ENCODE measurements around the gene ADNP. TPM values are rescaled to one million over a fixed set of nuclear protein-coding genes. Genes with fewer than 3 reads are reported as not detected.

ADNP gene
- total and polyA plus RNA-seq, 10 of the 15 experiments (the other 5 are each of a cell fraction or from before 2014, with no cell fraction given): 23.0 to 74.4 (median 34.9) TPM

GRCh38 chr20:50848341-50848808 lies 82.9 kb downstream of the ADNP start:
- peaks cover 6 to 10% of the 10 kb centered on the region in 2 experiments for H3K36me3 ChIP-seq (ENCODE audit: control insufficient read depth in 2 of 2, insufficient read depth in 2 of 2, low read length in 1 of 2)

More at GRCh38 chr20:50848341-50848808, 82.9 kb downstream of the ADNP start:
- Histone ChIP-seq H2AFZ (ENCODE audit: control insufficient read depth, low read depth, low read length) (no peak overlapping the region), H3K4me3 (no peak overlapping the region), H3K4me1 (ENCODE audit: control insufficient read depth, insufficient read depth, low read length) (peaks cover 58% of the 10 kb centered on the region), H4K20me1 (ENCODE audit: control insufficient read depth, insufficient read depth) (no peaks in the 10 kb centered on the region), H3K27me3 (replicated peaks in 1 of 2; ENCODE audit: control insufficient read depth in 2 of 2, insufficient read depth in 2 of 2, low read length in 1 of 2) (no peaks in the 10 kb centered on the region), H3K27ac (ENCODE audit: control insufficient read depth, insufficient read depth) (peak overlapping the region; percentile 49), H3K9ac (ENCODE audit: control insufficient read depth, insufficient read depth, low read length) (peak overlapping the region; percentile 13), H3K9me3 (replicated peaks; ENCODE audit: control insufficient read depth, insufficient read depth, low read length) (no peaks in the 10 kb centered on the region), H3K4me2 (ENCODE audit: control insufficient read depth, insufficient read depth) (peak overlapping the region; percentile 58), H3K79me2 (ENCODE audit: control insufficient read depth, insufficient read depth, low read length) (peaks cover 4% of the 10 kb centered on the region)
- ChIA-PET SMC1A (ENCODE audit: uncharacterized antibody, unreplicated experiment) (interaction anchor here (0.5 to 2.6 kb wide), 5 partner anchors 29 to 451 kb away, joined by 3 to 9 read pairs (median 3); no protein-coding TSS in a partner anchor), CTCF (interaction anchor here (0.9 to 2.3 kb wide), 4 partner anchors 9 to 81 kb away, joined by 3 to 9 read pairs (median 6); partner anchors contain the start of gene BCAS4), RAD21 (ENCODE audit: unreplicated experiment) (interaction anchor here (0.6 to 2.3 kb wide), 6 partner anchors 10 to 79 kb away, joined by 3 to 8 read pairs (median 3); partner anchors contain the start of gene BCAS4), POLR2A (interaction anchor here (0.6 to 1.5 kb wide), 3 partner anchors 27 to 55 kb away, joined by 3 to 8 read pairs (median 3); no protein-coding TSS in a partner anchor)
- FAIRE-seq (no peak), ATAC-seq (no peak), DNase-seq (ENCODE audit: low read depth, low spot score) (no peak)
- BruUV-seq (replicated peaks): no TSS peak
- WGBS (ENCODE audit: insufficient coverage, insufficient replicate concordance, low lambda C conversion rate, missing lambda C conversion rate): 65% methylated on average over 8 of the region's 8 CpGs
- in situ Hi-C loops (cut with MboI) (no loop called here), intact Hi-C loops (cut with micrococcal nuclease; ENCODE audit: unreplicated experiment) (no loop called here)
- TF ChIP-seq EP300 (IDR thresholded peaks at IDR 0.05; ENCODE audit: borderline replicate concordance in 1 of 2, control insufficient read depth in 1 of 2, low read depth in 2 of 2, low read length in 2 of 2): no peak
- TF ChIP-seq REST (IDR thresholded peaks at IDR 0.05; ENCODE audit: low read depth, low read length): no peak
- TF ChIP-seq ZBTB4 (CRISPR knock-in tag; IDR thresholded peaks at IDR 0.05): no peak
- no peak for TF ChIP-seq USF1 (IDR thresholded peaks at IDR 0.05; ENCODE audit: borderline replicate concordance, extremely low read length, insufficient read depth, low read depth, low read length)

Data from GM12878 (cell line).